Nephron (organoid): ENCODE data around the gene USP14.
"Not testable (repeated sequence)": the region's sequence is repeated elsewhere in the genome, so short reads cannot be mapped to it uniquely, and the experiment has no call there.

ENCODE experiments used
- H3K27ac Mint-ChIP-seq, 3 experiments: 2 replicates each; pipeline ENCODE4 v1.8.0; 2020; ENCODE audit warnings: mixed read lengths in 3 of 3, mild to moderate bottlenecking in 2 of 3, moderate library complexity in 1 of 3
- H3K27me3 Mint-ChIP-seq: 2 replicates; pipeline ENCODE4 v1.8.0; 2021; ENCODE audit warnings: low read depth, mild to moderate bottlenecking, moderate library complexity, mixed read lengths
- H3K36me3 Mint-ChIP-seq: 2 replicates; pipeline ENCODE4 v1.8.0; 2020; ENCODE audit warnings: low read depth, mixed read lengths
- H3K4me1 Mint-ChIP-seq: 2 replicates; pipeline ENCODE4 v1.8.0; 2020; ENCODE audit warnings: mixed read lengths
- H3K4me3 Mint-ChIP-seq, 3 experiments: 2 replicates each; pipeline ENCODE4 v1.8.0; 2020; ENCODE audit warnings: mild to moderate bottlenecking in 3 of 3, mixed read lengths in 3 of 3, moderate library complexity in 2 of 3
- H3K9me3 Mint-ChIP-seq: 2 replicates; pipeline ENCODE4 v1.8.0; 2020; ENCODE audit warnings: mixed read lengths
- TF ChIP-seq, protein P1 (sequence below), 3 experiments: fragments of 200-600 bp; sonication (generic); IDR thresholded peaks; one replicate each; pipeline ENCODE4 v1.5.0; 2021; ENCODE audit warnings: antibody characterized with exemption in 3 of 3; ENCODE audit not compliant: unreplicated experiment in 3 of 3

Gene USP14

DNA sequence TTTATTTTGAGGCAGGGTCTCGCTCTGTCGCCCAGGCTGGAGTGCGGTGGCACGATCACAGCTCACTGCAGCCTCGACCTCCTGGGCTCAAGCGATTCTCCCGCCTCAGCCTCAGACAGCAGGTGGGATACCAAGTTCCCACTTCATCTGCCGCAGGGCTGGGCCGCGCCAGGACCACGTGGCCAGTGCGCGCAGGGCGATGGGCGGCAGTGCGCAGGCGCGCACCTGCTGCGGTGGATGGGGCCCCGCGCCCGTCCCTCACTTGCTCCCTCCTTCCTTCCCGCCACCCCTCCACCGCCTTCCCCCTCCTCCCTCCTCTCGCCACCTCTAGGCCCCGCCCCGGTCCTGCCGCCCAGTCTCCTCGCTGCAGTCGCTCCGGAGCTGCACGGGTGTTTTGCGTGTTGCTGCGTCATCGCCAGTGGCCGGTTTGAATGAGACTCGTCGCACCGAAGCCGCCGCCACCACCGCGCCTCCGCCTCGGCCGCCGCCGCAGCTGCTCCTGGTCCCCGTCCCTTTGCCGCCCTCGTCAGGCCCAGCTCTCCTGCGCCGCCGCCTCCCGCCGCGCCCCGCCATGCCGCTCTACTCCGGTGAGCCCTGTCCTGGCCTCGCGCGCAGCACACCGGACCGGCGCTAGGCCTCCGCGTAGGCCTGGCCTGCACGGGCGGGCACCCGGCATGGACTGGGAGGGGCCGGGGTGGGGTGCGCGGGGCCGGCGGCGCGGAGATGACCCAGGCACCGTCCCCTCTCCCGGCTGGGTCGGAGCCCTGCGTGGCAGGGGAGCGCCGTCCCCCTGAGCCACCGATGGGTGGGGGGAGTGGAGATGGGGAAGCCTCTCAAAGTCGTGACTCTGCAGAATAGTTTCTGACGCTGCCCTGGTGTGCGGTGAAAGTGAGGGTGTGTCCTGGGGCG is at the start of gene USP14:
Gene USP14 (plus strand): TSS at position 430 of the 909 bp plus-strand sequence. CDS start 142 bp downstream, at position 572.
- Mint-ChIP-seq H3K4me1 (peaks cover 19% of the 10 kb centered on the region), H3K36me3 (peaks cover 11% of the 10 kb centered on the region), H3K27me3 (peaks cover 3% of the 10 kb centered on the region), H3K9me3 (no peaks in the 10 kb centered on the region), H3K4me3 (peak within 1 kb of the TSS; percentile 94 to 99 (median 94)), H3K27ac (peak within 1 kb of the TSS; percentile 74 to 94 (median 90))
- TF ChIP-seq, protein P1, sequence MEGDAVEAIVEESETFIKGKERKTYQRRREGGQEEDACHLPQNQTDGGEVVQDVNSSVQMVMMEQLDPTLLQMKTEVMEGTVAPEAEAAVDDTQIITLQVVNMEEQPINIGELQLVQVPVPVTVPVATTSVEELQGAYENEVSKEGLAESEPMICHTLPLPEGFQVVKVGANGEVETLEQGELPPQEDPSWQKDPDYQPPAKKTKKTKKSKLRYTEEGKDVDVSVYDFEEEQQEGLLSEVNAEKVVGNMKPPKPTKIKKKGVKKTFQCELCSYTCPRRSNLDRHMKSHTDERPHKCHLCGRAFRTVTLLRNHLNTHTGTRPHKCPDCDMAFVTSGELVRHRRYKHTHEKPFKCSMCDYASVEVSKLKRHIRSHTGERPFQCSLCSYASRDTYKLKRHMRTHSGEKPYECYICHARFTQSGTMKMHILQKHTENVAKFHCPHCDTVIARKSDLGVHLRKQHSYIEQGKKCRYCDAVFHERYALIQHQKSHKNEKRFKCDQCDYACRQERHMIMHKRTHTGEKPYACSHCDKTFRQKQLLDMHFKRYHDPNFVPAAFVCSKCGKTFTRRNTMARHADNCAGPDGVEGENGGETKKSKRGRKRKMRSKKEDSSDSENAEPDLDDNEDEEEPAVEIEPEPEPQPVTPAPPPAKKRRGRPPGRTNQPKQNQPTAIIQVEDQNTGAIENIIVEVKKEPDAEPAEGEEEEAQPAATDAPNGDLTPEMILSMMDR (IDR thresholded peaks at IDR 0.05; ENCODE audit: unreplicated experiment in 3 of 3): peak in 1 of 3 experiments; percentile 1

DNA sequence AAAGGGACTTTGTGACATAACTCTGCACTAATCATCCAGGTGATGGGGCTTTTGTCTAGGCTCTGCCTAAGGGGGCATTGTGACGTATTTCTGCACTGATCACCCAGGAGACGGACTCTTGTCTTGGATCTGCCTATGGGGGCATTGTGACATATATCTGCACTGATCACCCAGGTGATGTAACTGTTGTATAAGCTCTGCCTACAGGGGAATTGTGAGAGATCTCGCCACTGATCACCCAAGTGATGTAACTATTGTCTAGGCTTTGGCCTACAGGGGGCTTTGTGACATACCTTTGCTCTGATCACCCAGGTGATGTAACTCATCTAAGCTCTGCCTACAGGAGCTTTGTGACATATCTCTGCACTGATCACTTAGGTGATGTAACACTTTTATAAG is 49.7 kb upstream of the USP14 start:
- H3K4me3 Mint-ChIP-seq, H3K27ac Mint-ChIP-seq, H3K4me1 Mint-ChIP-seq: not testable (repeated sequence)
- Mint-ChIP-seq H3K9me3 (peaks cover 36% of the 10 kb centered on the region), H3K27me3 (peaks cover 13% of the 10 kb centered on the region), H3K36me3 (peaks cover 16% of the 10 kb centered on the region)

DNA sequence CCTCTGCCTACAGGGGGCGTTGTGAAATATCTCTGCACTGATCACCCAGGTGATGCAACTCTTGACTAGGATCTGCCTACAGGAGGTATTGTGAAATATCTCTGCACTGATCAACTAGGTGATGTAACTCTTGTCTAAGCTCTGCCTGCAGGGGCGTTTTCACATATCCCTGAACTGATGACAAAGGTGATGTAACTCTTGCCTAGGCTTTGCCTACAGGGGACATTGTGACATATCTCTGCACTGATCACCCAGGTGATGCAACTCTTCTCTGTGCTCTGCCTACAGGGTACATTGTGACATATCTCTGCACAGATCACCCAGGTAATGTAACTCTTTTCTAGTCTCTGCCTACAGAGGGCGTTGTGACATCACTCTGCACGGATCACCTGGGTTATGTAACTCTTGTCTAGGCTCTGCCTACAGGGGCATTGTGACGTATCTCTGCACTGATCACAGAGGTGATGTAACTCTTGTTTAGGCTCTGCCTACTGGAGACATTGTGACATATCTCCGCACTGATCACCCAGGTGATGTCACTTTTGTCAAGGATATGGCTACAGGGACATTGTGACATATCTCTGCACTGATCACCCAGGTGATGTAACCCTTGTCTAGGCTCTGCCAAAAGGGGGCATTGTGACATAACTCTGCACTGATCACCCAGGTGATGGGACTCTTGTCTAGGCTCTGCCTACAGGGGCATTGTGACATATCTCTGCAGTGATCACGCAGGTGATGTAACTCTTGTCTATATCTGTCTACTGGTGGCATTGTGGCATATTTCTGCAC is 49.0 kb upstream of the USP14 start:
- Mint-ChIP-seq H3K9me3 (peaks cover 36% of the 10 kb centered on the region), H3K36me3 (peaks cover 16% of the 10 kb centered on the region), H3K27me3 (peaks cover 10% of the 10 kb centered on the region)
- H3K27ac Mint-ChIP-seq, H3K4me3 Mint-ChIP-seq, H3K4me1 Mint-ChIP-seq: not testable (repeated sequence)

DNA sequence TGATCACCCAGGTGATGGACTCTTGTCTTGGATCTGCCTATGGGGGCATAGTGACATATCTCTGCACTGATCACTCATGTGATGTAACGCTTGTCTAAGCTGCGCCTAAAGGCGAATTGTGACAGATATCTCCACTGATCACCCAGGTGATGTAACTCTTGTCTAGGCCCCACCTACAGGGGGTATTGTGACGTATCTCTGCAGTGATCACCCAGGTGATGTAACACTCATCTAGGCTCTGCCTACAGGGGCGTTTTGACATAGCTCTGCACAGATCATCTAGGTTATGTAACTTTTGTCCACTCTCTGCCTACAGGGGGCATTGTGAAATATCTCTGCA is 48.5 kb upstream of the USP14 start:
- not testable (repeated sequence) for H3K4me3 Mint-ChIP-seq, H3K4me1 Mint-ChIP-seq, H3K27ac Mint-ChIP-seq
- Mint-ChIP-seq H3K9me3 (peaks cover 36% of the 10 kb centered on the region), H3K27me3 (peaks cover 10% of the 10 kb centered on the region), H3K36me3 (peaks cover 16% of the 10 kb centered on the region)

DNA sequence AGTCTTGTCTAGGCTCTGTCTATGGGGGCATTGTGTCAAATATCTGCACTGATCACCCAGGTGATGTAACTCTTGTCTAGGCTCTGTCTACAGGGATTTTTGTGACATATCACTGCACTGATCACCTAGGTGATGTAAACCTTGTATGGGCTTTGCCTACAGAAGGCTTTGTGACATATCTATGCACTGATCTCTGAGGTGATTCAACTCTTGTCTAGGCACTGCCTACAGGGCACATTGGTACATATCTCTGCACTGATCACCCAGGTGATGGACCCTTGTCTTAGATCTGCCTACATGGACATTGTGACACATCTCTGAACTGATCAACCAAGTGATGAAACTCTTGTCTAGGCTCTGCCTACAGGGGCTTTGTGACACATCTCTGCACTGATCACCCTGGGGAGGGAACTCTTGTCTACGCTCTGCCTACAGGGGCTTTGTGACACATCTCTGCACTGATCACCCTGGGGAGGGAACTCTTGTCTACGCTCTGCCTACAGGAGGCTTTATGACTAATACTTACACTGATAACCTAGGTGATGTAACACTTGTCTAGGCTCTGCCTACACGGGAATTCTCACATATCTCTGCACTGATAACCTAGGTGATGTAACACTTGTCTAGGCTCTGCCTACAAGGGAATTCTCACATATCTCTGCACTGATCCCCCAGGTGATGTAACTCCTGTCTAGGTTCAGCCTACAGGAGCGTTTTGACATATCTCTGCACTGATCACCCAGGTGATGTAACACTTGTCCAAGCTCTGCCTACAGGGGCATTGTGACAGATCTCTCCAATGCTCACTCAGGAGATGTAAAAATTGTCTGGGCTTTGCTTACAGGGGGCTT is 47.8 kb upstream of the USP14 start:
- Mint-ChIP-seq H3K9me3 (peaks cover 36% of the 10 kb centered on the region), H3K27me3 (peaks cover 10% of the 10 kb centered on the region), H3K4me3 (peak overlapping the region; percentile 85 to 92 (median 91)), H3K36me3 (peaks cover 16% of the 10 kb centered on the region)
- not testable (repeated sequence) for H3K4me1 Mint-ChIP-seq, H3K27ac Mint-ChIP-seq

DNA sequence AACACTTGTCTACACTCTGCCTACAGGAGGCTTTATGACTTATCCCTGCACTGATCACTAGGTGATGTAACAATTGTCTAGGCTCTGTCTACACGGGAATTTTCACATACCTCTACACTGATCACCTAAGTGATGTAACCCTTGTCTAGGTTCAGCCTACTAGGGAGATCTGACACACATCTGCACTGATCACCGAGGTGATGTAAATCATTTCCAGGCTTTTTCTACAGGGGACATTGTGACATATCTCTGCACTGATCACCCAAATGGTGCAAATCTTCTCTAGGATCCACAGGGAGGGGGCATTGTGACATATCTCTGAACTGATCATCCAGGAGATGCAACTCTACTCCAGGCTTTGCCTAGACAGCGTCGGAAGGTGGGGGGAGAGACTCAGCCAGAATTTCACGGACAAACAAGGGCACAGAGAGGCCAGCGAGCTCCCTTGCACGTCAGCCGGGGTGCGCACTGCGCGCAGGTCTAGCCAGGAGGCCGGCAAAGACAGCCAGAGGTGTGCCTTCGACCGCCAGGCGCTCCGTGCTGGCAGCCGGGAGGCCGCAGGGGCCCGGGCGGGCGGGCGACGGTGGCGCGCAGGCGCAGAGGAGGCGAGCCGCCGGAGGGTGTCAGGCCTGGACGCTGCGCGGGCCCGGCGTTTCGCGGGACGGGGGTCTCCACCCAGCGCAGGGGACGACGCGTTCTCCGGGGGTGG is 46.9 kb upstream of the USP14 start:
- Mint-ChIP-seq H3K9me3 (peaks cover 39% of the 10 kb centered on the region), H3K4me1 (peaks cover 4% of the 10 kb centered on the region), H3K27me3 (peaks cover 10% of the 10 kb centered on the region), H3K4me3 (peak overlapping the region; percentile 85 to 92 (median 91)), H3K36me3 (peaks cover 16% of the 10 kb centered on the region), H3K27ac (peak overlapping the region; percentile 90 to 97 (median 96))
- TF ChIP-seq, protein P1 (IDR thresholded peaks at IDR 0.05; ENCODE audit: unreplicated experiment in 3 of 3): no peak

DNA sequence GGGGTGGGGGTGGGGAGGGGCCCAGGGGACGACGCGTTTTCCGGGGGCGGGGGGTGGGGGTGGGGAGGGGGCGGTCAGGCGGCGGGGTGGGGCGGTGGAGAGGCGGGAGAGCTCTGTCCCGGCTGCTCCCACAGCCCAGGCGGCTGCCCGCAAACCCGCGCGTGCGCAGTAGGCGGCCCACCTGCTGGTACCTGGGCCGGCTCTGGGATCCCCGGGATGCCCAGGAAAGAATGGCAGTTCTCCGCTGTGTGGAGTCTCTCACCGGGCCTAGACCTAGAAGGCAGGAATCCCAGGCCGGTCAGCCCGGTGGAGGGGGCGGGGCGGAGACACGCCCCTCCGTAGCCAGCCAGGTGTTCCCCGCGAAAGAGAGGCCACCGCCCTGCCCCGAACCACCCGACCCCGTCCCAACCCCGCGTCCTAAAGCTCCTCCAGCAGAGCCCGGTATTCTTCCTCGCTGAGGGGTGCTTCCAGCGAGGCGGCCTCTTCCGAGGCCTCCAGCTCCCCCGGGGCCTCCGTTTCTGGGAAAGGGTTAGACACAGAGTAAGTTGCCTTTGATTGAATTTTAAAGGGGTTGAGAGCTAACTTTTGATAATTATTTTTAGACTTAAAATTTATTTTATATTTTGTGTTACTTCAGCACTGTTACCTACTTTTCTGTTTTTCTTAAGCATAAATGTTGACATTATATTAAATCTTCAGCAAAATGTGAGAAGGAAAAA is 46.2 kb upstream of the USP14 start:
- Mint-ChIP-seq H3K36me3 (peaks cover 12% of the 10 kb centered on the region), H3K4me3 (peak overlapping the region in 2 of 3 experiments; percentile 37 to 50), H3K9me3 (peaks cover 33% of the 10 kb centered on the region)
- not testable (repeated sequence) for H3K27me3 Mint-ChIP-seq, H3K27ac Mint-ChIP-seq, H3K4me1 Mint-ChIP-seq

DNA sequence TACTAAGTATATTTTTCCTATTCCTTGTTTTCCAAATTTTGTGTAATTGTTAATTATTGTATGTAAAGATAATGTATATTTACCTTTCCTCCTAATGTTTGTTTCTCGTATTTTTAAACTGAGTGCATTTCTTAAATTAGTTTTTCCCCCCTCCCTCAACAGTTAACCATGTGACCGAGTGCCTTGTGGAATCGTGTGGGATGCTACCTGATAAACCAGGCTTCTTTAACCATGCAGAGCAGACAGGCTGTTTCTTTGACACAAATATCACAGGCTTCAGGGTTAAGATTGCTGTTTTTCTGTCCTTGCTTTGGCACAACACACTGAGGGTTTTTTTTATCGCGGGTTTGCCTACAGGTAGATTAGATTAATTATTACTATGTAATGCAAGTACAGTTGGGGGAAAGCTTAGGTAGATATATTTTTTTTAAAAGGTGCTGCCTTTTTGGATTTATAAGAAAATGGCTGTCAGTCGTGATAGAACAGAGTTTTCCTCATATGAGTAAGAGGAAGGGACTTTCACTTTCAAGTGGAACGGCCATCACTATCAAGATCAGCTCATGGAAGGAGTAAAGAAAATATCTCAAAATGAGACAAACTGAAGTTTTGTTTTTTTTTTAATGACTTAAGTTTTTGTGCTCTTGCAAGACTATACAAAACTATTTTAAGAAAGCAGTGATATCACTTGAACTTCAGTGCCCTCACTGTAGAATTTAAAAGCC is 37.7 kb upstream of the USP14 start:
- not testable (repeated sequence) for H3K27me3 Mint-ChIP-seq, H3K4me3 Mint-ChIP-seq

More for the DNA sequence above, 37.7 kb upstream of the USP14 start:
- not testable (repeated sequence) for H3K36me3 Mint-ChIP-seq, H3K27ac Mint-ChIP-seq, H3K9me3 Mint-ChIP-seq, H3K4me1 Mint-ChIP-seq
